HG03064 (cell line): Measurements from ENCODE around the gene SPEF1.

Experiments
- ATAC-seq: cut with Tn5 transposase; IDR thresholded peaks from one replicate; pipeline ENCODE4 v1.9.1; 2021; ENCODE audit warnings: low read depth; ENCODE audit not compliant: unreplicated experiment

SPEF1 gene

GRCh38 chr20:3767427-3768341, 13.6 kb downstream of the SPEF1 start, which contains the start of gene ADISSP:
Gene ADISSP (minus strand): TSS chr20:3767753. CDS start chr20:3760100, 7,653 bp downstream.
- peak; percentile 92 for ATAC-seq

GRCh38 chr20:3767110-3767426, 14.2 kb downstream of the SPEF1 start:
- ATAC-seq: no peak

GRCh38 chr20:3766422-3767109, 14.7 kb downstream of the SPEF1 start:
- no peak for ATAC-seq

GRCh38 chr20:3765171-3765882, 15.9 kb downstream of the SPEF1 start:
- no peak for ATAC-seq

GRCh38 chr20:3764659-3765058, 16.6 kb downstream of the SPEF1 start:
- ATAC-seq: no peak

GRCh38 chr20:3763671-3764601, 17.3 kb downstream of the SPEF1 start:
- ATAC-seq: no peak

- ATAC-seq: no peak
Observed at GRCh38 chr20:3760655-3761348, 20.4 kb downstream of the SPEF1 start.

GRCh38 chr20:3759884-3760283, 21.4 kb downstream of the SPEF1 start:
- no peak for ATAC-seq

- no peak for ATAC-seq
Observed at GRCh38 chr20:3759316-3759823, 21.9 kb downstream of the SPEF1 start.

- no peak for ATAC-seq
Observed at GRCh38 chr20:3758566-3758965, 22.7 kb downstream of the SPEF1 start.

- no peak for ATAC-seq
Observed at GRCh38 chr20:3757268-3757667, 24.0 kb downstream of the SPEF1 start.

GRCh38 chr20:3755814-3756480, 25.3 kb downstream of the SPEF1 start:
- no peak for ATAC-seq

- ATAC-seq: no peak
Observed at GRCh38 chr20:3755269-3755668, 26.0 kb downstream of the SPEF1 start.

GRCh38 chr20:3754276-3754630, 27.0 kb downstream of the SPEF1 start:
- ATAC-seq: no peak

- no peak for ATAC-seq
Observed at GRCh38 chr20:3753501-3754275, 27.6 kb downstream of the SPEF1 start.

GRCh38 chr20:3753098-3753497, 28.1 kb downstream of the SPEF1 start:
- ATAC-seq: no peak

GRCh38 chr20:3752386-3752759, 28.9 kb downstream of the SPEF1 start:
- no peak for ATAC-seq

GRCh38 chr20:3751675-3752385, 29.4 kb downstream of the SPEF1 start:
- ATAC-seq: no peak
